NCI-H2227 (cell line): Measurements from ENCODE around the gene UGT1A1.

Experiments
- DNase-seq: peaks from one replicate; lab custom pipeline; 2025; ENCODE audit not compliant: unreplicated experiment; lab: John Stamatoyannopoulos, UW

The UGT1A1 gene

DNA sequence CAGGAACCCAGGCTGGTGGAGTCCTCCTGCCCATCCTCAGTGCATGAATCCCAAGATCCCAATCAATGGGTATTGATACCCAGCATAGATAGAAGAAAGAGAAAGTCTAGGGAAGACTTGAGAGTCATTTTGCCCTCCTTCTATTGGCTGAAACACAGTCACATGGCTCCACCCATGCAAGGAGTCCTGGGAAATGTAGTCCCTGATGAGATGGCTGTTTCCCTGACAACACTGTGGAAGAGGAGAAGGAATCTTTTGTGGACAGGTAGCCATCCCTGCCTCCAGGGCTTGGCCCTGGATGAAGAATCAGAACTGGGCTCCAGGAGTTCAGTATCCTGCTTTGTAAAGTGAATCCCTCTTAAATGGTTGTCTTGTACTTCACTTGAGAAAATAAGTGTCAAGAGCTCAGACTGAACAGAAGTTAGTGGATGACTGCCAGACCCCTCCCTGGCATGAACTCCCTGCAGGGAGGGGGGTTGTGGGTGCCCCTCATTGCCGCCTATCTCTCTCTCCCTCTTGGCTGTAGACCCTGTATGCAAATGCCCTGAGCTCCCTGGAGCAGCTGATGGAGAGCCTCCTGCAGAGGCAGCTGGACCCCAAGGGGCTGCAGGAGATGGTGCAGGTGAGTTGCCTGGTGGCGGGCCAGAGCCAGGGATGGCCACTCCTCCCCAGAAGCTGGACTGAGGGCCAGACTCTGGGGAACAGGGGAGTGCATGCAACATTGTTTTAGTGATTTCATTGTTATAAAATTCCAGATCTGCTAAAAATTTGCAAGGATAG is 54.2 kb downstream of the UGT1A1 start:
- DNase-seq = no peak

- DNase-seq = no peak
Measured at GRCh38 chr2:233815861-233816260, 55.8 kb downstream of the UGT1A1 start.

DNA sequence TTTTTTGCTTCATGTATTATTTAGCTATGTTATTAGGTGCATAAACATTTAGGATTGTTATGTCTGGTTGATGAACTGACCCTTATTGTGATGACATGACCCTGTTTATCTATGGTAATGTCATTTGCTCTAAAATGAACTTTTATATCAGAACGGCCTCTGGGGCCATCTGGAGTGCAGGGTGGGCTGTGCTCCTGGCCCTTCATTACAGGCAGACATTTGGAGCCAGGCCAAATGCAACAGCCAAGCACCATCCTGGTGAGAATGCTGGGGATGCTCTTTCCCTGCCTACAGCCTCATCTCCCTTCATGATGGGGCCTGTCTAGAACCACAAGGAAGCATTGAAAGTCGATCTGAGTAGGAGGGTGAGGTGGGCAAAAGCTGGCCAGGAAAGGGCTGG is 56.3 kb downstream of the UGT1A1 start:
- no peak for DNase-seq

DNA sequence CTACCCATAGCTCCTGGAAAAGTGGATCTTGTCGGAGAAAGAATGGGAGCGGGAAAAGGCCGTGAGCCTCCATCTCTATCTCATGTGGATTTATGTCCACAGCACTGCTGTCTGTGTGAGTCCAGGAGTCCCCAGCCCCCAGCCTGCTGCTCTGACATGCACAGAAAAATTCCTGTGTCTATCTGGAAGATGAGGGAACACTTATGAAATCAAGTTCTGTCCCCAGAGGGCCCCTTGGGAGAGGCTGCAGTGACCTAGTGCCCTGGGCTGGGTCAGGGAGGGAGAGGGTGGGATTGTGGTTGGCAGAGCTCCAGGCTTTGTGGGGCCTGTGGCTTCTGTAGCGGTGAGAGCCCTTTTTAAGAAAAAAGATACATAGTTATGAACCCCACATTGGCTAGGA is 56.7 kb downstream of the UGT1A1 start:
- no peak for DNase-seq

DNA sequence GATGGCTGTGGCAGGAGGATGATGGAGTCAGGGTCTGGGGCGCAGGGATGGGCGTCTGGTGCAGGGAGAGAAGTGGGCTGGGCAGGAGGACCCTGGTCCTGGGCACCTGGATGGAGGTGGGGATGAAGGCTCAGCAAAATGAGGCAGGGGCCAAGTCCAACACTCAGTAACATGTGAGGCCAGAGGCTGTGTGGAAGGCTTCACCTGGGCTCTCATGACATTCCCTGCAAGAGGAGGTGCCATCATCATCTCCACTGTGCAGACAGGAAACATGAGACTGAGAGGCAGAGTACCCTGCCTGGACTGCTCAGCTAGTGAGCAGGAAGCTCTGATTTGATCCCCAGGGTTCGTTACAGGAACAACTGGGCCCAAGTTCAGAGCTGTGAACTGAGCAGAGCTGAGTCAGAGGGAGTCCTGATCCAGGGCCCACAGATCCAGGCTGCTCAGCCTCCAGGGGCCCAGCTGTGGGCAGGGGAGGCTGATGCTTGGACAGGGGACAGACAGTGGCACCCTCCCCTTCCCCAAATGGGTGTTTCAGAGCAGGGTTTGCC is 57.4 kb downstream of the UGT1A1 start:
- no peak for DNase-seq

GRCh38 chr2:233817995-233818638 is 58.0 kb downstream of the UGT1A1 start:
- no peak for DNase-seq

- DNase-seq = no peak
Measured at GRCh38 chr2:233818639-233819621, 58.9 kb downstream of the UGT1A1 start.

- no peak for DNase-seq
Measured at GRCh38 chr2:233819884-233820773, 60.1 kb downstream of the UGT1A1 start.

GRCh38 chr2:233820774-233821105 is 60.7 kb downstream of the UGT1A1 start:
- DNase-seq = no peak

- DNase-seq = no peak
Measured at GRCh38 chr2:233821196-233821595, 61.1 kb downstream of the UGT1A1 start.

DNA sequence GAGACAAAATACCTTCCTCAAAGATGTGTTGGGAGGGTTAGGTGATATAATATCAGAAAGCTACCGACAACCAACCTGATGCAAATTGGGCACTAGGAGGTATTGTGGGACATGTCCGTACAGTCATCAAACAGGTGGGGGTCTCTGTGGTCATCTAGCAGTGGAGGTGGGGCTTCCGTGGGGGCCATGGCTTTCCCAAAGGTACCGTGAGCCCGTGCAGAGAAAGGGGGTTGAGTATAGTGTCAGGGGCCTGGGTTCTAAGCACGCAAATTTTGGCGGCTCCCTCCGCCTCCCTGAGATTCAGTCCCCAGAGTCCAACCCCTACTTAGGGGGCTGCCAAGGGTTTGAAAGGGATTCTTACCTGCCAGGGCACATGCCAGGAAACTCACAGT is 61.6 kb downstream of the UGT1A1 start:
- DNase-seq = no peak

GRCh38 chr2:233822101-233822771 is 62.2 kb downstream of the UGT1A1 start:
- DNase-seq = no peak
